ENCODE measurements around the gene RPS16.

The RPS16 gene

GRCh38 chr19:39448271-39448670 lies 12.5 kb upstream of the RPS16 start:
- DNase-seq = no peak

GRCh38 chr19:39446365-39447084 lies 10.8 kb upstream of the RPS16 start:
- no peak for DNase-seq

DNA sequence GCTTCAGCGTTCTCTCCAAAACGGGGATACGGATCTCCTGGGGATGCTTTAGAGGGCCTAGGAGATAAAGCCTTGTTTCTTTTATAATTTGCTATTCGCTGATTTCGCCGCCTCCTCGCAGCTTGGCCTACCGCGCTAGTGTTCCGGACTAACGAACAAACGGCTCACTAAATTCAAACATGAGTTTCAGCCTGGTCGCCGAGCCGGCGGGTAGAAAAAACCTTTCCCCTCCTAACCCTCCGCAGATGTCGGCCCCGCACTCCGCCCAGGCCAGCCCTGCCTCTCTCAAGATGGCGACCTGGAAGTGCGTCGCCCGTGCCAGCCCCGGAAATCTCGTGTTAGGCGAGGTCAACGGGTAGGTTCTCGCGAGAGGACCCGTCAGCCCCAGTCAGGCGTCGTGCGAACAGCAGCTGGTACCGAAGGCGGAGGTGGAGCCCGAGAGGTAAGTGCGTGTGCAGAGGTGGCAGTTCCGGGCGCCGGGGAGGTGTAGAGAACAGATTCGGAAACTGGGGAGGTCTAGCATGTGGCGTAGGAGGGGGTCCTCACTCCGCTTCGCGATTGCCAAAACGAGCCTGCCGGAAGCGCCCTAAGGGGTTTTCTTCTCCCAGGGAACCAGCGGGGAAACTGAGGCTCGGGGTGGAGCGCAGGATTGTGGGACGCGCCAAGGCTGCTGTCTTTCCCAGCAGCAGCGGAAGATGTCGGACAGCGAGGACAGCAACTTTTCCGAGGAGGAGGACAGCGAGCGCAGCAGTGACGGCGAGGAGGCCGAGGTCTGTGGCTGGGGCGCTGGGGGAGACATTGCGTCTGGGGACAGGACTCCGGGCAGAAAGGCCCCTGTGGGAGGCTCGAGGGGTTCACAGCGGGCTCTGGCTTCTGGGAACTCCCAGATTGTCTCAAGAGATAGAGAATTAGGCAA lies 9.7 kb upstream of the RPS16 start, which contains the start of gene SUPT5H:
Gene SUPT5H (plus strand): TSS at position 387 of the 916 bp plus-strand sequence. CDS start 309 bp downstream, at position 696.
- peak; percentile 96 to 97 for DNase-seq

DNA sequence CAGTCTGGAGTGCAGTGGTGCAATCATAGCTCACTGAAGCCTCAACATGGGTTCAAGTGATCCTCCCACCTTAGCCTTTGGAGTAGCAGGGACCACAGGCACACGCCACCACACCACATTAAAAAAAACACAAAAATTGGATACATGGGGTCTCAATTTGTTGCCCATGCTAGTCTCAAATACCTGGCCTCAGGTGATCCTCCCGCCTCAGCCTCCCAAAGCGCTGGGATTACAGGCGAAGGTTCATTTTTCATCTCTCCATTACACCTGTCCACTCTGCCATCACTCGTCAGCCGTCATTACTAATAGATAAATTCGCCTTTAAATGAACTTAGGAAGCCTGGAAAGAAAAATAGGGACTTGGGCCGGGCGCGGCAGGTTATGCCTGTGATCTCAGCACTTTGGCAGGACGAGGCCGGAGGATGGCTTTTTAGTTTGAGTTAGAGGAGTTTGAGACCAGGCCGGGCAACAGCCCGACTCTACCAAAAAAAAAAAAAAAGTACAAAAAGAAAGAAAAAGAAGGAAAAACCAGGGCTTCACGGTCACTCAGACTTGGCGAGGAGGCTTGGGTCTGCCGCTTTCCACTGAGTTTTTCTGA lies 8.9 kb upstream of the RPS16 start:
- no peak for DNase-seq

- no peak for DNase-seq
Measured at GRCh38 chr19:39438270-39438934, 2.7 kb upstream of the RPS16 start.

- no peak for DNase-seq
Measured at GRCh38 chr19:39436350-39436716, 584 bp upstream of the RPS16 start.

- DNase-seq = no peak
Measured at GRCh38 chr19:39434123-39435076, 1.3 kb downstream of the RPS16 start.

DNA sequence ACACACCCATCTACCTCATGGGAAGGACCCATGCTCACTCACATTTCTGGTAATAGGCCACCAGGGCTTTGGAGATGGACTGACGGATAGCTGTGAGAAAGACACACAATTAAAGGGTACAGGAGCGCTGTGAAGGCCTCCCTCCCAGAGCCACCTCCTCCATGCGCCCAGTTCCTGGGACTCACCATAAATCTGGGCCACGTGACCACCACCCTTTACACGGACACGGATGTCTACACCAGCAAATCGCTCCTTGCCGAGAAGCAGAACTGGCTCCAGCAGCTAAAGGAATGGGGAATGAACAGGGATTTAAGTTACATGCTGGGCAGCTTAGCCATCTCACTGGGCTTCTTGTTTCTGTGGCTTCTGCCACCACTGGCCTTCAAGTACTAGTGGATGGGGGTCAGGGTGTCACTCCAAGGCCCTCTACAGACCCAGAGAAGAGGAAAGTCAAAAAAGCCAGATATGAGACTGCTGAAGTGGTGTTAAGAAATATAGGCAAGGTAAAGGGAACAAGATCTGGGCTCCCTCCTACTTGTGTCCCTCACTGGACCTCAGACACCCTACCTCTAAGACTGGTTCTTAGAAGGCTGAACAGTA lies 2.2 kb downstream of the RPS16 start:
- no peak for DNase-seq

GRCh38 chr19:39432677-39433025 lies 3.1 kb downstream of the RPS16 start:
- DNase-seq = no peak

- peak; percentile 54 to 66 for DNase-seq
Measured at GRCh38 chr19:39430675-39431593, 4.8 kb downstream of the RPS16 start.

DNA sequence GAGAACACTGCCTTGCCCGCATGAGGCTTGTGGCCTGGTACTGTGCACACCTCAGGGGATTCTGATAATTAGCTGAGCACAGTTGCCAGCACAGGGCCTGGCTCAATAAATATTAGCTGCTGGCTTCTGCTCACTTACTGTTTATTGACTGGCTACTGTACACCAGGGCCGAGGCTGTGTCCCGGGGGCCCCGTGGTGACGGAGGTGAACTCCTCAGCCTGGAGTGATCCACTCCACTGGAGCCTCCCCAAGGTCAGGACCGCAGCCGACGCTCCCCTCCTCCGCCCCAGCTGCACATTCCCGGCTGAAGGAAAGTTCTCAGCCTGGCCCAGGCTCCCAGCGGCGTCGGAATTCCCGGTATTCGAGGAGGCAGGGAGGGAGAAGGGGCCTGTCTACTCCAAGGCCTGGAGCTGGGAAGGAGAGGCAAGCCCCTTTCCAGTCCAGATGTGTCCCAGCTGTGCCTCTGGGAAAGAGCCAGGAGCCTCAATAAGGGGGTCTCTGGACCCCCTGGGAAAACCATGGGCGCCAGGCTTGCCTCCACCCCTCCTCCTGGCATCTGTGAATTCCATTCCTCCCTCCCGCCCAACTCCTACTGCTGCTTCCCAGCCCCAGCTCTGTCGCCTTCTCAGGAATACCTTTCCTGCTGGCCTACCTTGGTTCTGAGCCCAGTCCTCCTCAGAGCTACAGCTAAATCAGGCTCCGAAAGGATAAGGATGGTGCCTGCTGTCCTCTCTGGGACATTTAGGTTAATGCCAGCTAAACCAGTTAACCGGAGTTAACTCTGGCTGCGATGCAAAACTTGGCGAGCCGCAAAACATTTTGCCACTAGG lies 7.3 kb downstream of the RPS16 start:
- no peak for DNase-seq

DNA sequence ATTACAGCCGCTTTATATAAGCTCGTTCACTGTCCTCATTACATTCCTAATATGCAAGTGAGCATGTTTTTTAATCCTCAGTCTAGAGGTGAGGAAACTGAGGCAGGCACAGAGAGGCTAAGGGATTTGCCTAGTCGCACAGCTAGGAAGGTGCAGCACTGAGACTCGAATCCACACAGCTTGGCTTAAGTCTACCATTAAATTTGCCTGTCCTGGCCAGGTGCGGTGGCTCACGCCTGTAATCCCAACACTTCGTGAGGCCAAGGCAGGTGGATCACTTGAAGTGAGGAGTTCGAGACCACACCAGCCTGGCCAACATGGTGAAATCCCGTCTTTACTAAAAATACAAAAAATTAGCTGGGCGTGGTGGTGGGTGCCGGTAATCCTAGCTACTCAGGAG lies 8.0 kb downstream of the RPS16 start:
- DNase-seq = no peak

DNA sequence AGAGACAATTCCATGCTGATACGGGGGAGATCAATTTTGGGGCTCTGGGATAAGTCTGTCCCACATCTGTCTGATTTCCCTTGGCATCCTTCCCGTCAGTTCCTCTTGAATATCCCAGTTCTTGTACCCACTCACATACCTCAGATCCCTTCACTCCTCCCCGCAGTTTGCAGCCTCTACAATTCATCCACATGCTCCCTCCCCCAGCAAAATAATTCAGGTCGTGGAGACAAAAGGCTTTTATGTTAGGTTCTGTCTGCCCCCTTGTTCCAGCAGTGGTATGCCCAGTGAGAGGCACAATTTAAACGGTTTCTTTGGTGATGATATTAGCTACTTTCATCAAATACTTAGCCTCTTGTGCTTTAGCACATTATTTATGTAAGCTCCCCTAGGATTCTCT lies 9.6 kb downstream of the RPS16 start:
- DNase-seq = no peak

DNA sequence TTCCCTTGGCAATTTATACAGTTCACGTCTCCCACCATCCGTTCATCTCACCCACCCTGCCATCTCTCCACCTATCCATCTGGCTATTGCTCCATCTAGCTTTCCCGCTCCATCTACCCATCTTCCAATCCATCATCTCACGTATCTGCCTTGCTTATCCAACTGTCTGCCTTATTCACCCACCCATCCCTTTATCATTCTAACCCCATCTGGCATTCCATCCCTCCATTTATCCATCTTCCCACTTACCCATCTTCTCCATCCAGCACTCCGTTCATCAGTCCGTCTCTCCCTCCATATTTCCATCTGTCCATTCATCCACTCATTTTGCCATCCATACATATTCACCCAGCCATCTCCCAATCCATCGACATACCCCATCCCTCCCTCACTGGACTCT lies 10.0 kb downstream of the RPS16 start:
- DNase-seq = no peak

DNA sequence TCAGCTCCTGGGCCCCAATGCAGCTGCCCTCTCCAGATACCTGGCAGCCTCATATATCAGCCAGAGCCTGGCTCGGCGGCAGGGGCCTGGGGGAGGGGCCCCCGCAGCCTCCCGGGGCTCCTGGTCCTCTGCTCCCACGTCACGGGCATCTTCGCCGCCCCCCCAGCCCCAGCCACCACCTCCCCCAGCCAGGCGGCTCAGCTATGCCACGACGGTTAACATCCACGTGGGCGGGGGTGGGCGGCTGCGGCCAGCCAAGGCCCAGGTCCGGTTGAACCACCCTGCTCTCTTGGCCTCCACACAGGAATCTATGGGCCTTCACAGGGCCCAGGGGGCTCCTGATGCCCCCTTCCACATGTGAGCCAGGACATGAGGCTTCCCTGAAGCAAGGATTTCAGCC lies 10.8 kb downstream of the RPS16 start:
- no peak for DNase-seq

- DNase-seq = no peak
Measured at GRCh38 chr19:39423258-39424086, 12.3 kb downstream of the RPS16 start.

GRCh38 chr19:39422020-39422419 lies 13.7 kb downstream of the RPS16 start:
- no peak for DNase-seq

- no peak for DNase-seq
Measured at GRCh38 chr19:39420769-39421168, 15.0 kb downstream of the RPS16 start.

GRCh38 chr19:39419003-39419402 lies 16.7 kb downstream of the RPS16 start:
- no peak for DNase-seq
